Astrocyte (in vitro differentiated cells and primary cell): Measurements from ENCODE around the gene SNED1. TPM values are rescaled to one million over a fixed set of nuclear protein-coding genes. Genes with fewer than 3 reads are reported as not detected.

Source experiments
- DNase-seq: peaks from one replicate; pipeline ENCODE4 v3.0.0-alpha.2; 2010; ENCODE audit warnings: low read depth
- FAIRE-seq: peaks from 2 replicates; lab custom pipeline; 2011; peaks lifted over from hg19 to GRCh38; lab: Jason Lieb, UNC
- H2AFZ ChIP-seq: 2 replicates; pipeline ENCODE4 v1.6.0; 2012; ENCODE audit warnings: low read depth, low read length, inconsistent platforms
- H3K27ac ChIP-seq: 2 replicates; pipeline ENCODE4 v1.5.1; 2011; ENCODE audit warnings: low read depth, low read length, inconsistent platforms
- H3K27me3 ChIP-seq: 2 replicates; pipeline ENCODE4 v1.6.0; 2011; ENCODE audit warnings: low read length, inconsistent platforms; ENCODE audit not compliant: insufficient read depth
- H3K36me3 ChIP-seq: 2 replicates; pipeline ENCODE4 v1.5.1; 2011; ENCODE audit warnings: low read length, inconsistent platforms; ENCODE audit not compliant: insufficient read depth
- H3K4me1 ChIP-seq: 2 replicates; pipeline ENCODE4 v1.5.1; 2011; ENCODE audit warnings: low read length, inconsistent platforms; ENCODE audit not compliant: insufficient read depth
- H3K4me2 ChIP-seq: 2 replicates; pipeline ENCODE4 v1.6.0; 2012; ENCODE audit warnings: low read length, inconsistent platforms
- H3K4me3 ChIP-seq: 2 replicates; pipeline ENCODE4 v1.5.1; 2011; ENCODE audit warnings: low read depth, mild to moderate bottlenecking, low read length, inconsistent platforms; ENCODE audit not compliant: insufficient read depth
- H3K79me2 ChIP-seq: 2 replicates; pipeline ENCODE4 v1.6.0; 2012; ENCODE audit warnings: mild to moderate bottlenecking, low read length, inconsistent platforms; ENCODE audit not compliant: insufficient read depth
- H3K9ac ChIP-seq: 2 replicates; pipeline ENCODE4 v1.6.0; 2012; ENCODE audit warnings: mild to moderate bottlenecking, low read length, inconsistent platforms
- H3K9me3 ChIP-seq: 2 replicates; pipeline ENCODE4 v1.5.1; 2012; ENCODE audit warnings: low read depth, mild to moderate bottlenecking, low read length, inconsistent platforms; ENCODE audit not compliant: insufficient read depth
- H4K20me1 ChIP-seq: 2 replicates; pipeline ENCODE4 v1.6.0; 2012; ENCODE audit warnings: low read length, inconsistent platforms; ENCODE audit not compliant: insufficient read depth
- H3K27ac Mint-ChIP-seq: one replicate; pipeline ENCODE4 v1.8.0; 2021; ENCODE audit warnings: mild to moderate bottlenecking, mixed read lengths; ENCODE audit not compliant: unreplicated experiment
- H3K27me3 Mint-ChIP-seq: one replicate; pipeline ENCODE4 v1.8.0; 2021; ENCODE audit warnings: low read depth, mixed read lengths; ENCODE audit not compliant: unreplicated experiment
- H3K36me3 Mint-ChIP-seq: one replicate; pipeline ENCODE4 v1.8.0; 2021; ENCODE audit warnings: low read depth, mixed read lengths; ENCODE audit not compliant: unreplicated experiment
- H3K4me1 Mint-ChIP-seq: one replicate; pipeline ENCODE4 v1.8.0; 2021; ENCODE audit warnings: low read depth, mixed read lengths; ENCODE audit not compliant: unreplicated experiment
- H3K4me3 Mint-ChIP-seq: one replicate; pipeline ENCODE4 v1.8.0; 2021; ENCODE audit warnings: mild to moderate bottlenecking, moderate library complexity, mixed read lengths; ENCODE audit not compliant: unreplicated experiment
- H3K9me3 Mint-ChIP-seq: one replicate; pipeline ENCODE4 v1.8.0; 2021; ENCODE audit warnings: mild to moderate bottlenecking, mixed read lengths; ENCODE audit not compliant: unreplicated experiment
- CTCF ChIP-seq: IDR thresholded peaks from 2 replicates; pipeline ENCODE4 v1.5.1; 2011; ENCODE audit warnings: low read depth, mild to moderate bottlenecking, inconsistent platforms, low read length, moderate library complexity; ENCODE audit not compliant: insufficient read depth
- EZH2 ChIP-seq: IDR thresholded peaks from 2 replicates; pipeline ENCODE4 v1.6.1; 2012; ENCODE audit warnings: mild to moderate bottlenecking, low read length, inconsistent platforms; ENCODE audit not compliant: insufficient read depth
- total RNA-seq: library from RNA; stranded (reverse); gene quantifications from 2 replicates; pipeline ENCODE4 v1.2.1, GENCODE V29; 2021

Gene SNED1
- total RNA-seq, 1 donor from 2014 or later = 0.23 TPM

DNA sequence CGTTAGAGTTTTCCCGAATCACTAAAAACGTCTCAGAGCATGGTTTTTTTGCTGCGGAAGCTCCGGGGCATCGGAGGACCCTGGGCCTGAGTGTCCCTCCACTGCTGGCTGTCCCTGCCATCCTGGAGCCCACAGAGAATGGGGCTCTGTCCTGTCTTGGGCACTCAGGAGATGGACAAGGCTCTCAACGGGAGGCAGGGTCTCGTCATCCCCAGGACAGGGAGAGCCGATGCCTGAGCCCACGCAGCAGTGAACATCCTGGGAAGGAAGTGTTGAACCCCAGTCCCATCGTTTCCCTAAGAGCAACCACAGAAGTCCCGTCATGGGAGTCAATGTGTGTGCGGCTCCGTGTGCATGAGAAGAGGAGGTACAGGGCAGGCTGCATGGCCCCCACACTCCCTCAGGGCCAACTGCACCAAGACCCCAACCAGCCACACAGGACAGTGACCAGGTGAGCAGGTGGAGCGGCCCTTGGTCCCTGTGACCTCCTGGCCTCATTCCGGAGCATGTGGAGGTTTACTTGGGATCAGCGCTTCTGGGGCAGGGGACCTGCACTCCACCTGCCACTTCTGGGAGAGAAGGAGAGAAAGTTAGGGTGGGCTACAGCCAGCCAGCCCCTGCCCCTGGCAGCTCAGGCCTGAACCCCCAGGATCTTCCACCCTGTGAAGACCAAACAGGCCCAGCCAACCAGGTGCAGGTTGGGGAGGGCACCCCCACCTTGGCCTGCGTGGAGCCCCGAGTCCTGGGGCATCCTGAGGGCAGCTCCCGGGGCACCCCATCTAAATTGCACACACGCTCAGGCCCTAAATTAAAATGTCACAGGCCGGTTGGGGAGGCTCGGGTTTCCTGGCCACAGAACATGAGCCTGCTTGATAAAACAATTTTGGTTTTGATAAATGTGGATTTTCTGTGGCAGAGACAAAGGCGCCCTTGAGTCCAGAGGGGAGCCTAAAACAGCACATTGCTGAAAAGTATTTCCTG is 3.1 kb upstream of the SNED1 start:
- Mint-ChIP-seq H3K4me1 (peaks cover 2% of the 10 kb centered on the region), H3K27ac (no peak overlapping the region), H3K9me3 (peaks cover 3% of the 10 kb centered on the region), H3K27me3 (peaks cover 32% of the 10 kb centered on the region), H3K4me3 (no peak overlapping the region), H3K36me3 (no peaks in the 10 kb centered on the region)
- FAIRE-seq (no peak), DNase-seq (no peak)
- Histone ChIP-seq H4K20me1 (peaks cover 11% of the 10 kb centered on the region), H3K9ac (no peak overlapping the region), H3K27ac (no peak overlapping the region), H3K79me2 (no peaks in the 10 kb centered on the region), H3K9me3 (no peaks in the 10 kb centered on the region), H2AFZ (no peak overlapping the region), H3K27me3 (no peaks in the 10 kb centered on the region), H3K36me3 (no peaks in the 10 kb centered on the region), H3K4me3 (no peak overlapping the region), H3K4me2 (no peak overlapping the region), H3K4me1 (peaks cover 16% of the 10 kb centered on the region)
- TF ChIP-seq CTCF (no peak), EZH2 (no peak)

GRCh38 chr2:240996161-240996833 is 2.1 kb upstream of the SNED1 start:
- Mint-ChIP-seq H3K27ac (no peak overlapping the region), H3K4me1 (peaks cover 2% of the 10 kb centered on the region), H3K27me3 (peaks cover 40% of the 10 kb centered on the region), H3K36me3 (no peaks in the 10 kb centered on the region), H3K4me3 (no peak overlapping the region), H3K9me3 (peaks cover 6% of the 10 kb centered on the region)
- Histone ChIP-seq H2AFZ (no peak overlapping the region), H3K4me1 (peaks cover 16% of the 10 kb centered on the region), H4K20me1 (peaks cover 12% of the 10 kb centered on the region), H3K79me2 (no peaks in the 10 kb centered on the region), H3K27ac (no peak overlapping the region), H3K9me3 (no peaks in the 10 kb centered on the region), H3K9ac (no peak overlapping the region), H3K4me3 (no peak overlapping the region), H3K27me3 (no peaks in the 10 kb centered on the region), H3K4me2 (no peak overlapping the region), H3K36me3 (no peaks in the 10 kb centered on the region)
- TF ChIP-seq CTCF = no peak
- TF ChIP-seq EZH2 = no peak
- DNase-seq = no peak
- no peak for FAIRE-seq

DNA sequence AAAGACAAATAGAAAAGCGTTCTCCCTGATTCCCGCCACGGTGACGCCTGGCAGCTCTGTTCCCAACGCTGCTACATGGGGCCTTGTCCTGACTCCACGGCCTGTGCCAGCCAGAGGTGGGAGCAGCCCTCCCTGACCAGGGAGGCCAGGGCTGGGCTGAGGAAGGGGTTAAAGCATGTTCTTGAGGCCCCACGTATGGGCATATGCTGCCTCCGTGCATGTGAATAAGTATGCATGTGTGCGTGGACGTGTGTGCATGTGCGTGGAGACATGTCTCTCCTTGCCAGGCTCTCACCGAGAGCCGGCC is 1.6 kb upstream of the SNED1 start:
- H3K4me2 ChIP-seq = no peak overlapping the region
- H3K4me1 Mint-ChIP-seq = peaks cover 2% of the 10 kb centered on the region
- peaks cover 45% of the 10 kb centered on the region for H3K27me3 Mint-ChIP-seq
- H2AFZ ChIP-seq = no peak overlapping the region
- no peaks in the 10 kb centered on the region for H3K79me2 ChIP-seq
- no peaks in the 10 kb centered on the region for H3K36me3 Mint-ChIP-seq
- no peak overlapping the region for H3K4me3 Mint-ChIP-seq
- H3K9me3 ChIP-seq = no peaks in the 10 kb centered on the region
- no peak overlapping the region for H3K27ac Mint-ChIP-seq
- H3K27me3 ChIP-seq = no peaks in the 10 kb centered on the region
- no peak overlapping the region for H3K9ac ChIP-seq
- H3K9me3 Mint-ChIP-seq = peaks cover 7% of the 10 kb centered on the region
- H4K20me1 ChIP-seq = peaks cover 17% of the 10 kb centered on the region
- DNase-seq = no peak
- no peak for FAIRE-seq
- TF ChIP-seq CTCF (no peak), EZH2 (no peak)
- H3K27ac ChIP-seq = no peak overlapping the region
- peaks cover 13% of the 10 kb centered on the region for H3K4me1 ChIP-seq
- no peak overlapping the region for H3K4me3 ChIP-seq
- H3K36me3 ChIP-seq = no peaks in the 10 kb centered on the region
